Stimulated activated CD4-positive, alpha-beta T cell treated with anti-CD3 and anti-CD28 coated beads, Interleukin-4, amount 100 ng/mL, for 48 hours (primary cell): ENCODE data around the gene AADACL3.
"Not testable (repeated sequence)": the region's sequence is repeated elsewhere in the genome, so short reads cannot be mapped to it uniquely, and the experiment has no call there.

ENCODE experiments used
- DNase-seq, 2 donors: peaks; one replicate each; pipeline ENCODE4 v3.0.0-alpha.2; 2020; ENCODE audit warnings: low read depth in 2 of 2

AADACL3 gene

DNA sequence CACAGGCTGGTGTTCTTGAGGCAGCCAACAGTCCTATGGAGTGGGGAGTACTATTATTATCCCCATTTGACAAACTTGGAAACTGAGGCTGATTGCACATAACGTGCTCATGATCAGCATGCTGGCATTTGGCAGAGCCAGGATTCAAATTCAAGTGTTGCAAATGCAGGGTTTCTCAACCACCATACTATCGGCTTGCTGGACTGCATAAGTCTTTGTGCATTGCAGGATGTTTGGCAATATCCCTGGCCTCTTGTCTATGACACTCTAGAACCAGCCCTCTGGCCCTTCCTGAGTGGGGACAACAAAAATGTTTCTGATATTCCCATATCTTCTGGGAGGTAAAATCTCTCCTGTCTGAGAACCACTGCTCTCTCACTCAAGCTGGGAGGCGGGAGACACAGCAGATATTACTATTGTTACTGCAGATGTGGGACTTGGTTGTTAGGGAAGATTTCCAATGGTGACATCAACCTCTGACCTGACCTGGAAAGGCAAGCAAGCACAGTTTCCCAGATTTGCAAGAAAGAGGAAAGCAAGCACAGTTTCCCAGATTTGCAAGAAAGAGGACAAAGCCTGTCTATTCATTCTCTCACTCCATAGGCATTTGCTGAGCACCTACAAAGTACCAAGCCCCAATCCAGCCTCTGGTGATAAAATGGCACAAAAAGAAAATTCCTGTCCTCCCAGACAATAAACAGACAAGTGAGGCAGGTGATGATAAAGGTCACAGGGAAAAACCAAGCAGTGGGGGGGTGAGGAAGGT is 1.0 kb upstream of the AADACL3 start:
- no peak for DNase-seq

GRCh38 chr1:12717301-12717838 is 1.5 kb downstream of the AADACL3 start:
- DNase-seq, result no peak

GRCh38 chr1:12722626-12723025 is 6.7 kb downstream of the AADACL3 start:
- no peak for DNase-seq

GRCh38 chr1:12728391-12728790 is 12.5 kb downstream of the AADACL3 start:
- DNase-seq, result no peak

- no peak for DNase-seq
Measured at GRCh38 chr1:12730156-12730555, 14.2 kb downstream of the AADACL3 start.

DNA sequence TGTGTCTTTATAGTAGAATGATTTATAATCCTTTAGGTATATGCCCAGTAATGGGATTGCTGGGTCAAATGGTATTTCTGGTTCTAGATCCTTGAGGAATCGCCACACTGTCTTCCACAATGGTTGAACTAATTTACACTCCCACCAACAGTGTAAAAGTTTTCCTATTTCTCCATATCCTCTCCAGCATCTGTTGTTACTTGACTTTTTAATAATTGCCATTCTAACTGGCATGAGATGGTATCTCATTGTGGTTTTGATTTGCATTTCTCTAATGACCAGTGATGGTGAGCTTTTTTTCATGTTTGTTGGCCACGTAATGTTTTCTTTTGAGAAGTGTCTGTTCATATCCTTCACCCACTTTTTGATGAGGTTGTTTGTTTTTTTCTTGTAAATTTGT is 15.2 kb downstream of the AADACL3 start:
- DNase-seq, result not testable (repeated sequence)

- DNase-seq, result no peak
Measured at GRCh38 chr1:12734651-12735050, 18.7 kb downstream of the AADACL3 start.

DNA sequence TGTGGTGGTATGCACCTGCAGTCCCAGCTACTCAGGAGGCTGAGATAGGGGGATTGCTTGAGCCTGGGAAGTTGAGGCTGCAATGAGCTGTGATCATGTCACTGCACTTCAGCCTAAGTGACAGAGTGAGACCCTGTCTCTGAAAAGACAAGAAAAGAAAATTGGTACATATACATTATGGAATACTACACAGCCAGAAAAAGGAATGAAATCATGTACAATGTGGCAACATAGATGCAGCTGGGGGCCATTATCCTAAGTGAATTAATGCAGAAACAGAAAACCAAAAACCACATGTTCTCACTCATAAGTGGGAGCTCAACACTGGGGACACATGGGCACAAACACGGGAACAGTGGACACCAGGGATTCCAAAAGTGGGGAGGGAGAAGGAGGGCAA is 23.0 kb downstream of the AADACL3 start:
- no peak for DNase-seq

GRCh38 chr1:12739613-12740012 is 23.7 kb downstream of the AADACL3 start:
- no peak for DNase-seq

DNA sequence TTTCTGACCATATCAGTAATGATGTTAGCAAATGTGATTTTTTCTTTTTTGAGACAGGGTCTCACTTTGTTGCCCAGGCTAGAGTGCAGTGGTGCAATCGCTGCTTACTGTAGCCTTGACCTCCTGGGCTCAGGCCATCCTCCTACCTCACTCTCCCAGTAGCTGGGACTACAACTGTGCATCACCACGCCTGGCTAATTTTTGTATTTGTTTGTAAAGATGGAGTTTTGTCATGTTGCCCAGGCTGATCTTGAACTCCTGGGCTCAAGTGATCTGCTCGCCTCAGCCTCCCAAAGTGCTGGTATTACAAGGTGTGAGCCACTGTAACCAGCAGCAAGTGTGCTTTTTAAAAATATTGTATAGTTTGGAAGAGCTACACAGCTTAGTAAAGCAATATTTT is 26.0 kb downstream of the AADACL3 start:
- no peak for DNase-seq

DNA sequence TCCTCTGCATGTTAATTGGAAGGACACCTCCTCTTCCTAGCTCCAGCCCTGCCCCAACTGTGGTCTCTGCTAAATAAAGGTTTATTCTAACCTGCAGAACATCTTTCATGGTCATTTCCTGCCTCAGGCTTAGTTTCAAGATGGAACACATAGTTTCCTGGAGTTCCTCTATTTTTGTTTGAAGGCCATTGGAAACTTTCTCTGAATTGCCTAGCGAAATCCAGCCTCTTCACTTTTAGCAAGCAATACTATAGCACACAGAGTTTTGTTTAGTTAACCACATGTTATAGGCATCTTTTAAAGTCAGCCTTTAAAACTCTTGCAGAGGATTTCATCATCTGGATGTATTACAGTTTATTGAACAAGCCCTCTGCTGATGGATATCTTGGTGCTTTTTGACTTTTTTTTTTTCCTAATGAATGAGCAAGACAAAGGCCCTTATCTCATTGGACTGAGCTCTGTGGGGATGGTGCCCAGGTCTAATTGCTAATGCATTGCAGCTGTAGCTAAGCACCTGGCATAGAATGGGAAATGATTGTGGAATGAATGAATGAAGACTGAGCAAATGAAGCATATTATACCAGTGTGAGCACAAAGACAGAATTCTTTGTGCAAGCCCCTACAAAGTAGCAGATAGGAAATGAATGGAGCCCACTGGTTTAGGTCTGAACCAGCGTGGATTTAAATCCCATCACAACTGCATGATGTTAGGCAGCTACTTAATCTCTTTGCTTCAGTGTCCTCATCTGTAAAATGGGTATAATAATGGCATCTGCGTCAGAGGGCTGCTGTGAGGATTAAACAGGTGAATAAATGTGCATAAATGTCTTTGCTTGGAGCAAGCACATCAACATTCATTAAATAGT is 29.4 kb downstream of the AADACL3 start:
- DNase-seq, result no peak

GRCh38 chr1:12745992-12746323 is 30.0 kb downstream of the AADACL3 start, which contains the start of gene CFAP107:
TSS of gene CFAP107 (plus strand) at chr1:12746200. CDS start at chr1:12746431, 231 bp downstream.
- DNase-seq, result no peak

GRCh38 chr1:12748778-12749355 is 33.0 kb downstream of the AADACL3 start:
- DNase-seq, result no peak

DNA sequence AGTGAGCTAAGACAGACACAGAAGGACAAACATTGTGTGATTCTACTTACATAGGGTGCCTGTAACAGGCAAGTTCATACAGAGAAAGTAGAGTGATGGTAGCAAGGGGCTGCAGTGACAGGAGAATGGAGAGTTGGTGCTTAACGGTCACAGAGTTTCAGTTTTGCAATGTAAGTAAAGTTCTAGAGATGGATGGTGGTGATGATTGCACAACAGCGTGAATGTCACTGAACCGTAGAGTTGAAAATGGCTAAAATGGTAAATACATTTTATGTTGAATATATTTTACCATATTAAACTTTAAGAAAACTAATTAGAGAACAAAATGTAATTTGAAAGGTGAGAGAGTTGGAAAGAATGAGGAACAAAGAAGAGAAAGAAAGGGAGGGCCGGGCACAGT is 38.8 kb downstream of the AADACL3 start:
- no peak for DNase-seq

DNA sequence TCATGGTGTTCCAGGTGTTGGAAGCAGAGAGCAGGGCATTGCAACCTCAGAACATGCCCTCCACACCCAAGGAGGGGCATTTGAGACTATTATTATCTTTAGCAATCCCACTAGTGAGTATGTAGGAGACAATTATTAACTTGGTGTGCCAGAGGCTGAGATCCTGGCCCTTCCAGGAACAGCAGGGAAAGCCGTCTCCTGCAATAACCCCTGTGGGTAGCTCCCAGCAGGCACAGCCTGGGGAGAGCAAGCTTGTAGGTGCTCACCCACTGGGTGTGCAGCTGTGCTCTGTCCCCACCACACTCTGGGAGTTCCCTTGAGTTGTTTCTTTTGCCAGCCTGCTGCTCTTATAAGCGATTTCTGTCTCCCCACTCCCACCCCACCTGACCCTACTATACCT is 40.4 kb downstream of the AADACL3 start:
- DNase-seq, result no peak

DNA sequence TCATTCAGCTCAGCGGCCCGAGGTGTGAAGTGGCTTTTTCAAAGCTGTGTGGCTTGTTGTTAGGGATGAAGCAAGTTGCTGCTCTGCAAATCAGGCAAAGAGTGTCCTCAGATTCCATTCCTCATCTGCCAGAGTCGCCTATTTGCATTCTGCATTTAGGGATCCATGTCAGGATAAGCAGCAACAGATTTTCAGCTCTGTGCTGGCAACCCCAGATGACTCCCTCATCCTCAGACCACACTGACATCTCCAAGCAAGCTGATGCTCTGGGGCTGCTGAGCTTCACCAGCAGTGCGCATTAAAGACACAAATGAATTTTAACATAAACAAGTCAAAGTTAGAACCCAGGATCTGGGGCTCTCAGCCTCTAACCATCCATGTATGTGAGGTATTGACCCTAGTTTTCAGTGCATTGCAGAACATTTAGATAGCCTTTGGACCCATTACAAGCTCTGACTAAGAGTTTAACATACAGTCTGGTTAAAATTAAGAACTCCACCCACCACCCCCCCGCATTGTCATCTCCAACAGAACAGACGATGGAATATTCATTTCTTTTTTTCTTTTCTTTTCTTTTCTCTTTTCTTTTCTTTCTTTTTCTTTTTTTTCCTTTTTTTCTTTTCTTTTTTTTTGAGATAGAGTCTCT is 41.0 kb downstream of the AADACL3 start:
- DNase-seq, result no peak

GRCh38 chr1:12757836-12758235 is 41.9 kb downstream of the AADACL3 start:
- DNase-seq, result no peak

GRCh38 chr1:12760256-12760795 is 44.4 kb downstream of the AADACL3 start:
- DNase-seq, result no peak

GRCh38 chr1:12761781-12762180 is 45.9 kb downstream of the AADACL3 start:
- DNase-seq, result no peak

DNA sequence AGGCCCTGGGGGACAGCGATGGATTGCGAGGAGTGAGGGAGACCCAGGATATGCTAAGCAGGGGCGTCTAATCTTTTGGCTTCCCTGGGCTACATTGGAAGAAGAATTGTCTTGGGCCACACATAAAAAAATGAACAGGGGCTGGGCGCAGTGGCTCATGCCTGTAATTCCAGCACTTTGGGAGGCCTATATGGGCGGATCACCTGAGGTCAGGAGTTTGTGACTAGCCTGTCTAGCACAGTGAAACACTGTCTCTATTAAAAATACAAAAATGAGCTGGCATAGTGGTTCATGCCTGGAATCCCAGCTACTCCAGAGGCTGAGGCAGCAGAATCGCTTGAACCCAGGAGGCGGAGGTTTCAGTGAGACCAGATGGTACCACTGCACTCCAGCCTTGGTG is 46.9 kb downstream of the AADACL3 start:
- DNase-seq, result no peak

DNA sequence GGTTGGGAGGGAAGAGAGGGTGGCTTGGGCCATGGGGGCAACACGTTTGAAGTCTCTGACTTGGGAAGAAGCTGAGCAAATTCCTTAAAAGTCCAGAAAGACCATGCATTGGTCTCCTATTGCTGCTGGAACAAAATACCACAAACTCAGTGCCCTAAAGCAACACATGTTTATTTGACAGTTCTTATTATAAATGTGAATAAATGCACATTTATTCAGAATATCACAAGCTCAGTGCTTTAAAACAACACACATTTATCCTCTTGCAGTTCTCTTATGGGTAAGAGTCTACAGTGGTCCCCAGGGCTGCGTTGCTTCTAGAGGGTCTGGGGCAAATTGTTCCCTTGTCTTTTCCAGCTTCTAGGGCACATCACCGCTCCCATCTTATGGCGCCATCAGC is 47.6 kb downstream of the AADACL3 start:
- DNase-seq, result no peak

DNA sequence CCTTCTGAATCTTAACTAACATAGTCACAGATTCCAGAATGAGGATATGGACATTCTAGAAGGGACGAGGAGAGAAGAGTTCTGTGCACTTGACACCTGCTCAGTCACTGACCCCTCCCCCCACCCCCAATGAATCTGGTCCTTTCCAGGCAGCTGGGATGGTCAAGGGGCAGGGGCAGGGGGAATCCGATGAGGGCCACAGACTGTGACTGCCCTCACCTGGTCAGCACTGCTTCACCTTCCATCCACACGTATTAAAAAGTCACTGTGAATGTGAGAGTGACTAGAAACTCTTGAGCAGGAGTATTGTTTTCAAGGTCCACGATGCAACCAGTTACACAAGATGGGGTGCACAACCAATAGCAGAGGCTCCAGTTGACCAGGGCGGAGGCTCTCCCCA is 48.1 kb downstream of the AADACL3 start:
- no peak for DNase-seq
